Measurements from ENCODE around the gene ADD3. TPM values are rescaled to one million over a fixed set of nuclear protein-coding genes. Genes with fewer than 3 reads are reported as not detected.

Gene ADD3
- total RNA-seq, 1 experiment from 2014 or later, result 32.4 TPM

DNA sequence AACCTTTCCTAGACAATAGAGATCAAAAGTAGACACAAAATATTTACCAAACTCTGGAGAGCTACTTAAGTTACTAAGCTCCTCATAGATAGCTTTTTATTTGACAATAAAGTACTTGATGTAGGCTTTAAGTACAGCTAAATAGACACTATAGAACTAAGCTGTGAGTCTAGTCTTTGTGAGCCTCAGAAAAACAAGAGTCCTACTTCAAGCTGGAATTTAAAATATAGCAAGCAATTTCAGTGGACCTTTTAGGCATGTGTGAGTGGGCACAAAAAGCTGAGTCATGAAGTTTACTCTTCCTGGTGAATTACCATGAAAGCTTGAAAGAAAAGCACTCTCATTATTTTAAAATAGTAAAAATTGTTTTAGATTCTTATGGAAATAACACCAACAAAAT lies 76.1 kb downstream of the ADD3 start:
- ChIA-PET CTCF (no interaction called here), POLR2A (interaction anchor here (0.6 kb wide), 1 partner anchor 189 kb away, joined by 5 read pairs; no protein-coding TSS in a partner anchor)
- ATAC-seq, result no peak
- intact Hi-C loops (cut with micrococcal nuclease; ENCODE audit: unreplicated experiment), result no loop called here
- Histone ChIP-seq H3K27ac (ENCODE audit: low read length) (no peak overlapping the region), H3K4me3 (ENCODE audit: low read depth in 2 of 2, low read length in 2 of 2) (no peak overlapping the region), H3K36me3 (ENCODE audit: control insufficient read depth, insufficient read depth, low read length) (no peaks in the 10 kb centered on the region), H3K4me1 (ENCODE audit: control insufficient read depth, insufficient read depth, low read length) (peaks cover 4% of the 10 kb centered on the region; the same call in 1 of the 2 replicates), H3K9me3 (ENCODE audit: control insufficient read depth, insufficient read depth, low read depth, low read length) (no peaks in the 10 kb centered on the region), H3K27me3 (ENCODE audit: control insufficient read depth, insufficient read depth, low read length) (no peaks in the 10 kb centered on the region)
- no TSS peak for BruUV-seq (replicated peaks)
- in situ Hi-C loops (cut with HindIII; ENCODE audit: low pct_unique_long_range_greater_than_20kb, low sequenced_read_pairs), result no loop called here
- TF ChIP-seq TCF7L2 (IDR thresholded peaks at IDR 0.05; ENCODE audit: low read depth, low read length) (no peak), POLR2AphosphoS5 (IDR thresholded peaks at IDR 0.05; ENCODE audit: low read depth, low read length) (no peak), REST (IDR thresholded peaks at IDR 0.05; ENCODE audit: insufficient read depth in 1 of 2, low read depth in 2 of 2, low read length in 1 of 2) (no peak), SIN3A (IDR thresholded peaks at IDR 0.05; ENCODE audit: borderline replicate concordance, insufficient read depth, low read depth, low read length) (no peak)
- TF ChIP-seq, protein P1, sequence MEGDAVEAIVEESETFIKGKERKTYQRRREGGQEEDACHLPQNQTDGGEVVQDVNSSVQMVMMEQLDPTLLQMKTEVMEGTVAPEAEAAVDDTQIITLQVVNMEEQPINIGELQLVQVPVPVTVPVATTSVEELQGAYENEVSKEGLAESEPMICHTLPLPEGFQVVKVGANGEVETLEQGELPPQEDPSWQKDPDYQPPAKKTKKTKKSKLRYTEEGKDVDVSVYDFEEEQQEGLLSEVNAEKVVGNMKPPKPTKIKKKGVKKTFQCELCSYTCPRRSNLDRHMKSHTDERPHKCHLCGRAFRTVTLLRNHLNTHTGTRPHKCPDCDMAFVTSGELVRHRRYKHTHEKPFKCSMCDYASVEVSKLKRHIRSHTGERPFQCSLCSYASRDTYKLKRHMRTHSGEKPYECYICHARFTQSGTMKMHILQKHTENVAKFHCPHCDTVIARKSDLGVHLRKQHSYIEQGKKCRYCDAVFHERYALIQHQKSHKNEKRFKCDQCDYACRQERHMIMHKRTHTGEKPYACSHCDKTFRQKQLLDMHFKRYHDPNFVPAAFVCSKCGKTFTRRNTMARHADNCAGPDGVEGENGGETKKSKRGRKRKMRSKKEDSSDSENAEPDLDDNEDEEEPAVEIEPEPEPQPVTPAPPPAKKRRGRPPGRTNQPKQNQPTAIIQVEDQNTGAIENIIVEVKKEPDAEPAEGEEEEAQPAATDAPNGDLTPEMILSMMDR (IDR thresholded peaks at IDR 0.05), result no peak
- DNase-seq (ENCODE audit: low read depth, low spot score), result no peak

- no peak overlapping the region for H3K27ac ChIP-seq (ENCODE audit: low read length)
- CTCF ChIA-PET, result no interaction called here
- no peak for DNase-seq (ENCODE audit: low read depth, low spot score)
Observed at GRCh38 chr10:110087682-110088081, 79.9 kb downstream of the ADD3 start.

More at GRCh38 chr10:110087682-110088081, 79.9 kb downstream of the ADD3 start:
- no peaks in the 10 kb centered on the region for H3K4me1 ChIP-seq (ENCODE audit: control insufficient read depth, insufficient read depth, low read length)
- no TSS peak for BruUV-seq (replicated peaks)
- in situ Hi-C loops (cut with HindIII; ENCODE audit: low pct_unique_long_range_greater_than_20kb, low sequenced_read_pairs) (no loop called here), intact Hi-C loops (cut with micrococcal nuclease; ENCODE audit: unreplicated experiment) (no loop called here)
- no peak for ATAC-seq
- TF ChIP-seq, protein P1 (IDR thresholded peaks at IDR 0.05), result no peak
- TF ChIP-seq POLR2AphosphoS5 (IDR thresholded peaks at IDR 0.05; ENCODE audit: low read depth, low read length) (no peak), TCF7L2 (IDR thresholded peaks at IDR 0.05; ENCODE audit: low read depth, low read length) (no peak), REST (IDR thresholded peaks at IDR 0.05; ENCODE audit: insufficient read depth in 1 of 2, low read depth in 2 of 2, low read length in 1 of 2) (no peak), SIN3A (IDR thresholded peaks at IDR 0.05; ENCODE audit: borderline replicate concordance, insufficient read depth, low read depth, low read length) (no peak)
- H3K36me3 ChIP-seq (ENCODE audit: control insufficient read depth, insufficient read depth, low read length), result no peaks in the 10 kb centered on the region
- POLR2A ChIA-PET, result no interaction called here
- no peak overlapping the region for H3K4me3 ChIP-seq (ENCODE audit: low read depth in 2 of 2, low read length in 2 of 2)
- no peaks in the 10 kb centered on the region for H3K9me3 ChIP-seq (ENCODE audit: control insufficient read depth, insufficient read depth, low read depth, low read length)
- no peaks in the 10 kb centered on the region for H3K27me3 ChIP-seq (ENCODE audit: control insufficient read depth, insufficient read depth, low read length)

All from Panc1 (cell line).